GM23338 (cell line): Measurements from ENCODE around the gene ING3. TPM values are rescaled to one million over a fixed set of nuclear protein-coding genes. Genes with fewer than 3 reads are reported as not detected.

Experiments used
- ATAC-seq: fragments of 200-7000 bp; cut with Tn5 transposase; 3 replicates; pipeline ENCODE4 v1.9.1; 2020
- DNase-seq: peaks from one replicate; pipeline ENCODE4 v3.0.0-alpha.2; 2015; ENCODE audit warnings: low spot score
- H2AFZ ChIP-seq: fragments of 200-600 bp; sonication (generic); 2 replicates; pipeline ENCODE4 v1.8.0; 2016; ENCODE audit warnings: antibody characterized with exemption, mild to moderate bottlenecking, moderate library complexity
- H3F3A ChIP-seq: fragments of 200-600 bp; sonication (generic); replicated peaks from 2 replicates; pipeline ENCODE4 v1.8.0; 2017; ENCODE audit warnings: antibody characterized with exemption, mixed run types, low read depth
- H3K27ac ChIP-seq: fragments of 200-600 bp; sonication (generic); 2 replicates; pipeline ENCODE4 v1.6.1; 2016; ENCODE audit warnings: low read depth
- H3K27me3 ChIP-seq: fragments of 200-600 bp; sonication (generic); 2 replicates; pipeline ENCODE4 v1.8.0; 2016; ENCODE audit warnings: mild to moderate bottlenecking, mixed run types, moderate library complexity; ENCODE audit not compliant: insufficient read depth
- H3K36me3 ChIP-seq: fragments of 200-600 bp; sonication (generic); 2 replicates; pipeline ENCODE4 v1.8.0; 2016; ENCODE audit warnings: mild to moderate bottlenecking; ENCODE audit not compliant: insufficient read depth
- H3K4me1 ChIP-seq: fragments of 200-600 bp; sonication (generic); 2 replicates; pipeline ENCODE4 v1.8.0; 2016; ENCODE audit warnings: mild to moderate bottlenecking, moderate library complexity; ENCODE audit not compliant: insufficient read depth
- H3K4me2 ChIP-seq: fragments of 200-600 bp; sonication (generic); 2 replicates; pipeline ENCODE4 v1.7.1; 2017; ENCODE audit warnings: mixed run types
- H3K4me3 ChIP-seq: fragments of 200-600 bp; sonication (generic); 2 replicates; pipeline ENCODE4 v1.6.1; 2016; ENCODE audit warnings: mixed run types
- H3K79me2 ChIP-seq: fragments of 200-600 bp; sonication (generic); replicated peaks from 2 replicates; pipeline ENCODE4 v1.8.0; 2017; ENCODE audit warnings: mild to moderate bottlenecking; ENCODE audit not compliant: insufficient read depth
- H3K9me2 ChIP-seq: fragments of 200-600 bp; sonication (generic); 2 replicates; pipeline ENCODE4 v1.8.0; 2017; ENCODE audit not compliant: insufficient read depth
- H4K20me1 ChIP-seq: fragments of 200-600 bp; sonication (generic); replicated peaks from 2 replicates; pipeline ENCODE4 v1.8.0; 2017; ENCODE audit warnings: mild to moderate bottlenecking; ENCODE audit not compliant: insufficient read depth
- H3K27ac Mint-ChIP-seq: 2 replicates; pipeline ENCODE4 v1.8.0; 2020; ENCODE audit warnings: inconsistent platforms, mild to moderate bottlenecking, moderate library complexity, mixed read lengths
- H3K27me3 Mint-ChIP-seq: 3 replicates; pipeline ENCODE4 v1.8.0; 2022; ENCODE audit warnings: low read depth, mild to moderate bottlenecking, moderate library complexity, mixed read lengths, inconsistent platforms; ENCODE audit not compliant: insufficient read depth, poor library complexity
- H3K36me3 Mint-ChIP-seq: 3 replicates; pipeline ENCODE4 v1.8.0; 2021; ENCODE audit warnings: low read depth, mild to moderate bottlenecking, inconsistent platforms, moderate library complexity, mixed read lengths
- H3K4me1 Mint-ChIP-seq: 3 replicates; pipeline ENCODE4 v1.8.0; 2020; ENCODE audit warnings: mild to moderate bottlenecking, inconsistent platforms, mixed read lengths
- H3K4me3 Mint-ChIP-seq: 3 replicates; pipeline ENCODE4 v1.8.0; 2021; ENCODE audit warnings: moderate library complexity, mild to moderate bottlenecking, inconsistent platforms, mixed read lengths
- H3K9me3 Mint-ChIP-seq: 3 replicates; pipeline ENCODE4 v1.8.0; 2020; ENCODE audit warnings: moderate library complexity, mild to moderate bottlenecking, inconsistent platforms, mixed read lengths
- CREB1 ChIP-seq: fragments of 250-450 bp; sonication (Bioruptor Pico); IDR thresholded peaks from 2 replicates; pipeline ENCODE4 v1.5.0; 2020; ENCODE audit warnings: low read depth, mild to moderate bottlenecking, moderate library complexity
- CTCF ChIP-seq, 2 experiments: fragments of 200-600 bp in 1 of 2; sonication (generic) in 1 of 2; conservative IDR thresholded peaks; 2 replicates each; pipeline versions ENCODE4 v1.5.1 to v1.6.1; 2016 to 2017; ENCODE audit warnings: antibody characterized with exemption in 2 of 2, low read depth in 2 of 2, mild to moderate bottlenecking in 2 of 2, moderate library complexity in 1 of 2
- EZH2 ChIP-seq: fragments of 200-600 bp; sonication (generic); IDR thresholded peaks from one replicate; pipeline ENCODE4 v1.8.0; 2017; ENCODE audit warnings: antibody characterized with exemption, mild to moderate bottlenecking, low read depth; ENCODE audit not compliant: unreplicated experiment
- EZH2phosphoT487 ChIP-seq: fragments of 200-600 bp; sonication (generic); IDR thresholded peaks from one replicate; pipeline ENCODE4 v1.8.1; 2018; ENCODE audit warnings: antibody characterized with exemption; ENCODE audit not compliant: unreplicated experiment
- JUNB ChIP-seq: IDR thresholded peaks from one replicate; pipeline ENCODE4 v1.6.1; 2016; ENCODE audit warnings: antibody characterized with exemption; ENCODE audit not compliant: unreplicated experiment
- NANOG ChIP-seq: IDR thresholded peaks from 2 replicates; pipeline ENCODE4 v1.6.1; 2016; ENCODE audit warnings: antibody characterized with exemption, borderline replicate concordance
- POLR2AphosphoS5 ChIP-seq: IDR thresholded peaks from 2 replicates; pipeline ENCODE4 v1.6.1; 2016; ENCODE audit warnings: antibody characterized with exemption, low read depth
- REST ChIP-seq: IDR thresholded peaks from one replicate; pipeline ENCODE4 v1.6.1; 2018; ENCODE audit warnings: antibody characterized with exemption; ENCODE audit not compliant: unreplicated experiment
- STAT1 ChIP-seq: IDR thresholded peaks from one replicate; pipeline ENCODE4 v1.6.1; 2016; ENCODE audit warnings: antibody characterized with exemption; ENCODE audit not compliant: unreplicated experiment
- ZNF114 ChIP-seq: fragments of 250-450 bp; sonication (Bioruptor Pico); IDR thresholded peaks from 2 replicates; pipeline ENCODE4 v1.5.0; 2020; ENCODE audit warnings: mild to moderate bottlenecking, moderate library complexity
- ZNF331 ChIP-seq: fragments of 250-450 bp; sonication (Bioruptor Pico); IDR thresholded peaks from 2 replicates; pipeline ENCODE4 v1.5.0; 2020; ENCODE audit warnings: low read depth, mild to moderate bottlenecking, moderate library complexity
- long read RNA-seq: library from polyadenylated mRNA; unstranded; transcript quantifications from one replicate; pipeline ENCODE4 v2.0.0, GENCODE V29; 2020; ENCODE audit not compliant: unreplicated experiment
- polyA plus RNA-seq: library from polyadenylated mRNA; unstranded; fragments of >200 nt; fragmentation: Nextera tagmentation; extraction: Ambion mirVana; gene quantifications from 2 replicates; pipeline ENCODE4 v1.2.1, GENCODE V29; 2016
- total RNA-seq: library from RNA; depleted of rRNA; stranded (reverse); fragments of >200 nt; shearing (Covaris generic); gene quantifications from 2 replicates; pipeline ENCODE4 v1.2.3, GENCODE V29; 2014; rRNA removed
- TF ChIP-seq, protein P1 (sequence below): fragments of 250-450 bp; sonication (Bioruptor Pico); IDR thresholded peaks from 2 replicates; pipeline ENCODE4 v1.5.0; 2020; ENCODE audit warnings: mild to moderate bottlenecking, moderate library complexity

Gene ING3, protein sequence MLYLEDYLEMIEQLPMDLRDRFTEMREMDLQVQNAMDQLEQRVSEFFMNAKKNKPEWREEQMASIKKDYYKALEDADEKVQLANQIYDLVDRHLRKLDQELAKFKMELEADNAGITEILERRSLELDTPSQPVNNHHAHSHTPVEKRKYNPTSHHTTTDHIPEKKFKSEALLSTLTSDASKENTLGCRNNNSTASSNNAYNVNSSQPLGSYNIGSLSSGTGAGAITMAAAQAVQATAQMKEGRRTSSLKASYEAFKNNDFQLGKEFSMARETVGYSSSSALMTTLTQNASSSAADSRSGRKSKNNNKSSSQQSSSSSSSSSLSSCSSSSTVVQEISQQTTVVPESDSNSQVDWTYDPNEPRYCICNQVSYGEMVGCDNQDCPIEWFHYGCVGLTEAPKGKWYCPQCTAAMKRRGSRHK
- 17.8 and 32.0 TPM in 2 replicates for total RNA-seq
- polyA plus RNA-seq, result 20.7 and 26.2 TPM in 2 replicates
- long read RNA-seq, transcript ING3-201 (12 exons, 3,777 nt), result major isoform, 13 of 20 reads
- long read RNA-seq, partial matches to known transcripts, result 0 of 20 reads
- long read RNA-seq, other reads (novel, unspliced or antisense), result 0 of 20 reads

- peak within 1 kb of the TSS; percentile 89 for H3K27ac ChIP-seq
- H3K9me2 ChIP-seq, result no peaks in the 10 kb centered on the region
- H2AFZ ChIP-seq, result peak within 1 kb of the TSS; percentile 33; the same call in 1 of the 2 replicates
- H3K79me2 ChIP-seq, result peaks cover 24% of the 10 kb centered on the region
- peak within 1 kb of the TSS; percentile 60 for H3K4me3 ChIP-seq
- H3K4me1 ChIP-seq, result 0 out of 2 replicates have a peak, but pooled peaks cover 7% of the 10 kb centered on the region
- H3F3A ChIP-seq, result no peaks in the 10 kb centered on the region
- Mint-ChIP-seq H3K27me3 (peaks cover 3% of the 10 kb centered on the region), H3K4me1 (peaks cover 12% of the 10 kb centered on the region; the same call in 2 of the 3 replicates), H3K4me3 (peak within 1 kb of the TSS; percentile 89), H3K9me3 (no peaks in the 10 kb centered on the region), H3K27ac (peak within 1 kb of the TSS; percentile 99), H3K36me3 (peaks cover 25% of the 10 kb centered on the region)
- no peaks in the 10 kb centered on the region for H3K27me3 ChIP-seq
- H3K36me3 ChIP-seq, result peaks cover 2% of the 10 kb centered on the region; the same call in 1 of the 2 replicates
- H4K20me1 ChIP-seq, result no peaks in the 10 kb centered on the region; the same call in none of the 2 replicates
- H3K4me2 ChIP-seq, result peak within 1 kb of the TSS; percentile 83
- peak; percentile 96 for ATAC-seq
- peak; percentile 99 for DNase-seq
- TF ChIP-seq NANOG (no peak), EZH2 (no peak), ZNF114 (CRISPR knock-in tag) (no peak), STAT1 (no peak), JUNB (no peak), REST (no peak), POLR2AphosphoS5 (no peak; the same call in none of the 2 replicates), EZH2phosphoT487 (no peak), CTCF (conservative IDR thresholded peaks at IDR 0.05; ENCODE audit: low read depth in 2 of 2) (no peak), ZNF331 (CRISPR knock-in tag) (no peak), CREB1 (peak; percentile 95)
- TF ChIP-seq, protein P1, sequence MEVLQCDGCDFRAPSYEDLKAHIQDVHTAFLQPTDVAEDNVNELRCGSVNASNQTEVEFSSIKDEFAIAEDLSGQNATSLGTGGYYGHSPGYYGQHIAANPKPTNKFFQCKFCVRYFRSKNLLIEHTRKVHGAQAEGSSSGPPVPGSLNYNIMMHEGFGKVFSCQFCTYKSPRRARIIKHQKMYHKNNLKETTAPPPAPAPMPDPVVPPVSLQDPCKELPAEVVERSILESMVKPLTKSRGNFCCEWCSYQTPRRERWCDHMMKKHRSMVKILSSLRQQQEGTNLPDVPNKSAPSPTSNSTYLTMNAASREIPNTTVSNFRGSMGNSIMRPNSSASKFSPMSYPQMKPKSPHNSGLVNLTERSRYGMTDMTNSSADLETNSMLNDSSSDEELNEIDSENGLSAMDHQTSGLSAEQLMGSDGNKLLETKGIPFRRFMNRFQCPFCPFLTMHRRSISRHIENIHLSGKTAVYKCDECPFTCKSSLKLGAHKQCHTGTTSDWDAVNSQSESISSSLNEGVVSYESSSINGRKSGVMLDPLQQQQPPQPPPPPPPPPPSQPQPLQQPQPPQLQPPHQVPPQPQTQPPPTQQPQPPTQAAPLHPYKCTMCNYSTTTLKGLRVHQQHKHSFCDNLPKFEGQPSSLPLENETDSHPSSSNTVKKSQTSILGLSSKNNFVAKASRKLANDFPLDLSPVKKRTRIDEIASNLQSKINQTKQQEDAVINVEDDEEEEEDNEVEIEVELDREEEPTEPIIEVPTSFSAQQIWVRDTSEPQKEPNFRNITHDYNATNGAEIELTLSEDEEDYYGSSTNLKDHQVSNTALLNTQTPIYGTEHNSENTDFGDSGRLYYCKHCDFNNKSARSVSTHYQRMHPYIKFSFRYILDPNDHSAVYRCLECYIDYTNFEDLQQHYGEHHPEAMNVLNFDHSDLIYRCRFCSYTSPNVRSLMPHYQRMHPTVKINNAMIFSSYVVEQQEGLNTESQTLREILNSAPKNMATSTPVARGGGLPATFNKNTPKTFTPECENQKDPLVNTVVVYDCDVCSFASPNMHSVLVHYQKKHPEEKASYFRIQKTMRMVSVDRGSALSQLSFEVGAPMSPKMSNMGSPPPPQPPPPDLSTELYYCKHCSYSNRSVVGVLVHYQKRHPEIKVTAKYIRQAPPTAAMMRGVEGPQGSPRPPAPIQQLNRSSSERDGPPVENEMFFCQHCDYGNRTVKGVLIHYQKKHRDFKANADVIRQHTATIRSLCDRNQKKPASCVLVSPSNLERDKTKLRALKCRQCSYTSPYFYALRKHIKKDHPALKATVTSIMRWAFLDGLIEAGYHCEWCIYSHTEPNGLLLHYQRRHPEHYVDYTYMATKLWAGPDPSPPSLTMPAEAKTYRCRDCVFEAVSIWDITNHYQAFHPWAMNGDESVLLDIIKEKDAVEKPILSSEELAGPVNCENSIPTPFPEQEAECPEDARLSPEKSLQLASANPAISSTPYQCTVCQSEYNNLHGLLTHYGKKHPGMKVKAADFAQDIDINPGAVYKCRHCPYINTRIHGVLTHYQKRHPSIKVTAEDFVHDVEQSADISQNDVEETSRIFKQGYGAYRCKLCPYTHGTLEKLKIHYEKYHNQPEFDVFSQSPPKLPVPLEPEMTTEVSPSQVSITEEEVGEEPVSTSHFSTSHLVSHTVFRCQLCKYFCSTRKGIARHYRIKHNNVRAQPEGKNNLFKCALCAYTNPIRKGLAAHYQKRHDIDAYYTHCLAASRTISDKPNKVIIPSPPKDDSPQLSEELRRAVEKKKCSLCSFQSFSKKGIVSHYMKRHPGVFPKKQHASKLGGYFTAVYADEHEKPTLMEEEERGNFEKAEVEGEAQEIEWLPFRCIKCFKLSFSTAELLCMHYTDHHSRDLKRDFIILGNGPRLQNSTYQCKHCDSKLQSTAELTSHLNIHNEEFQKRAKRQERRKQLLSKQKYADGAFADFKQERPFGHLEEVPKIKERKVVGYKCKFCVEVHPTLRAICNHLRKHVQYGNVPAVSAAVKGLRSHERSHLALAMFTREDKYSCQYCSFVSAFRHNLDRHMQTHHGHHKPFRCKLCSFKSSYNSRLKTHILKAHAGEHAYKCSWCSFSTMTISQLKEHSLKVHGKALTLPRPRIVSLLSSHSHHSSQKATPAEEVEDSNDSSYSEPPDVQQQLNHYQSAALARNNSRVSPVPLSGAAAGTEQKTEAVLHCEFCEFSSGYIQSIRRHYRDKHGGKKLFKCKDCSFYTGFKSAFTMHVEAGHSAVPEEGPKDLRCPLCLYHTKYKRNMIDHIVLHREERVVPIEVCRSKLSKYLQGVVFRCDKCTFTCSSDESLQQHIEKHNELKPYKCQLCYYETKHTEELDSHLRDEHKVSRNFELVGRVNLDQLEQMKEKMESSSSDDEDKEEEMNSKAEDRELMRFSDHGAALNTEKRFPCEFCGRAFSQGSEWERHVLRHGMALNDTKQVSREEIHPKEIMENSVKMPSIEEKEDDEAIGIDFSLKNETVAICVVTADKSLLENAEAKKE (CRISPR knock-in tag), result no peak
These were observed at the start of gene ING3 for GRCh38 chr7:120950539-120951308. TSS of gene ING3 (plus strand) at chr7:120950777. CDS start at chr7:120950897, 120 bp downstream.
